DMS153 treated with DMSO at 0.1 percent for 48 hours (cell line): ENCODE results near the gene NUP98.
A peak's percentile ranks its signal among the peaks of the same experiment; 100 is the strongest.

Experiments used
- DNase-seq: peaks from one replicate; lab custom pipeline; 2025; ENCODE audit not compliant: unreplicated experiment; lab: John Stamatoyannopoulos, UW

Gene NUP98

DNA sequence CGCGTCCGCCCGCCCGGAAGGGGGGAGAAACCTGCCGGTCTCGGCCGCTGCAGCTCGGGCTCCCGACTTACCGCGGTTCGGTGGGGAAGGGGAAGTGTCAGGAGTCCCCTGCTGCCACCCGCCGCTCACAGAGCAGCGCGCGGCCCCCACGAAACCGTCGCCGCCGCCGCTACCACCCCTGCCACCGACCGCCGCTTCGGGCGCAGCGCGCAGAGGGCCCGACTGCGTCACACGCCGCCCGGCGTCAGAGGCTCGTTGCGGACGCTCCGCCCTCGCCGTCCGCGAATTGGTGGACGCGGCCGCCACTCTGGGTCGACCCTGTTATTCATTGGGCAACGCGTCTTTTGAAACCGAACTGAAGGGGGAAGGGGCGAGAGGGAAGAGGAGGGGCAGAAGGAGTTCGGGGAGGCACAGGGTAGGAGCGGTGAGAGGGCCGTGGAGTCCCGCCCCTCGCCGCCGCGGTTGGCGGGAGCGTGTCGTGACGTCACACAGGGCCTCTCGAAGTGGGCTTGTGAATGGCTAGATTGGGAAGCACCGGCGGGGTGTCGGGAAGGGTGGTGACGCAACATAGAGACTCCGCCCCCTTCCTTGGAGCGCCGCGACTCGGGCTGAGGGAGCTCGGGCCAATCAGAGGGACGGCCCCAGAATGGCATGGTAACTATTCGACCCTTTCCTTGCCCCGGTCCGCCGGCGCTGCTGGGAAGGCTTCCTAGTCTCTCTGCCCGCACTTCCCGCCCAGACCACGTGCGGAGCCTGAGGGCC, at the start of gene NUP98:
Gene NUP98, minus strand, starts transcription at position 226 of the 762 bp plus-strand sequence. CDS start 15,437 bp downstream, outside the sequence.
- DNase-seq = peak; percentile 97

DNA sequence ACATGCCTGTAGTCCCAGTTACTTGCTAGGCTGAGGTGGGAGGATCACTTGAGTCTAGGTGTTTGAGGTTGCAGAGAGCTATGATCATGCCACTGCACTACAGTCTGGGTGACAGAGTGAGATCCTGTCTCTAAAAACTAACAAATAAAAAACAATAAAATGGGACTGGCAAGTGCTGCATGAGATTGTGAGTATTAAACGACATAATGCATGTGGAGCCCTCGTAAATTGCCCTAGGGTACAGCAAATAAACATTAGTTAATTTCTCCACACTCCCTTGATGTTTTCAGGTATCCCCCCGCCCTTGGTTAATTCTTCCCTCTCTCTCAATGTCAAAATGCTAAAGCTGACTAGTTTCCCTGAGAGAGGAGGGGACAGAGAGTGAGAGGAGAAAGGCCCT, 48.3 kb upstream of the NUP98 start:
- no peak for DNase-seq

DNA sequence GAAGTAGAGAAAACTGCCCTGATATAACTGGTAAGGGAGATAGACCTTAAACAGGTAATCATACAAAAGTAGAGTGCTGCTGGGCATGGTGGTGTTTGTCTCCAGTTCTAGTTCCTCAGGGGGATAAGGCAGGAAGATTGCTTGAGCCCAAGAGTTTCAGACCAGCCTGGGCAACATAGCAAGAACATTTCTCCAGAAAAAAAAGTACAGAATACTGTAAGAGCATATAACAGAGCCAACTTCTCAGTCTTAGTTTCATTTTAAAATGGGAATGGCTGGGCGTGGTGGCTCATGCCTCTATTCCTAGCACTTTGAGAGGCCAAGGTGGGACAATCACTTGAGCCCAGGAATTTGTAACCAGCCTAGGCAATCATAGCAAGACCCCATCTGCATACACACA, 47.9 kb upstream of the NUP98 start:
- DNase-seq = no peak

DNA sequence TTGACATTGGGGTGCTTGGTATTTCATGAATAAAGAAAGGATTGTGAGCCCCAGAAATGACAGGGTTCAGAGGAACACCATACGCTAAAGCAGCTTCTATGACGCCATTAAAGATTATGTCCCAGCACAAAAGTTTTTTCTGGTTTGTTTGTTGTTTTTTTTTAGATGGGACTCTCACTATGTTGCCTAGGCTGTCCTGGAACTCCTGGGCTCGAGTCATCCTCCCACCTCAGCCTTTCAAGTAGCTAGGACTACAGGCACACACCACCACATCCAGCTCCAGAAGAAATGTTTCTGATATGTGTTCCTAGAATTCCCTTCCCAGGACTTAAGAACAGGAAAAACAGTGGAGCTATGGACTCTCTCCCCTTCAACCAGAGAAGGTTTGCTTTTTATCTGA, 46.0 kb upstream of the NUP98 start:
- no peak for DNase-seq

DNA sequence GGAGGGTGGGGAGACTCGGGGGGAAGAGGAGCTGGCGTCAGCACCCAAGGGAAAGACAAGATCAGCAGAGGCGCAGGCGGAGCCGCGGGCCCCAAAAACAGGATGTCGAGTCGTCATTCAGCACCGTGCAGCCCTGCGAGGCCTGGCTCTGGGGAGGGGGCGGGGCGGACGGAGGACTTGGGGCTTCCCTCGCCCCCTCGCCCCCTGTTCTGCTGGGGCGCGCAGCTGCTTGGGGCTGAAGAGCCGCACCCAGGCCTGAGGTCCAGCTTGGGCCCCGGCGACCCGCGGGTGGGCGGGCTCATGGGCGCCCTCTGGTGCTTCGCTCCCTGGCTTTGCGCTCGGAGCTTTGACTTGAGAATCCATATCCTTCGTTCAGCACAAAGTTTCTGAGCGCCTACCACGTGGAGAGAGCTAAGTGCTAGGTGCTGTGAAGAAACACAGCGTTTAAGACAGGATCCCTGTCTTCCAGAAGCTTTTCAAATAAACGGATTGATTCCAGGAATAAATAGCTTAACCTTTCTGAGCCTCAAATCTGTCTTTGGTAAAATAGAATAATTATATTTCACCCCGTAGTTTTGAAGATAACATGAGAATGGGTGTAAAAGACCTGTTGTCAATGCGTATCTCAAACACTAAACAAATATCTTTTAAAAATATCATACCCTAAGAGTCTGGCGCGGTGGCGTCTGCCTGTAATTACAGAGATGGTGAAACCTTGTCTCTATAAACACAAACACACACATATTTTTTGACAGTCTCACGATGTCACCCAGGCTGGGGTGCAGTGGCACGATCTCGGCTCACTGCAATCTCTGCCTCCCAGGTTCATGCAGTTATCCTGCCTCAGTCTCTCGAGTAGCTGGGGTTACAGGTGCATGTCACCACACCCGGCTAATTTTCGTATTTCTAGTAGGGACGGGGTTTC, 44.3 kb upstream of the NUP98 start:
- peak; percentile 69 for DNase-seq

DNA sequence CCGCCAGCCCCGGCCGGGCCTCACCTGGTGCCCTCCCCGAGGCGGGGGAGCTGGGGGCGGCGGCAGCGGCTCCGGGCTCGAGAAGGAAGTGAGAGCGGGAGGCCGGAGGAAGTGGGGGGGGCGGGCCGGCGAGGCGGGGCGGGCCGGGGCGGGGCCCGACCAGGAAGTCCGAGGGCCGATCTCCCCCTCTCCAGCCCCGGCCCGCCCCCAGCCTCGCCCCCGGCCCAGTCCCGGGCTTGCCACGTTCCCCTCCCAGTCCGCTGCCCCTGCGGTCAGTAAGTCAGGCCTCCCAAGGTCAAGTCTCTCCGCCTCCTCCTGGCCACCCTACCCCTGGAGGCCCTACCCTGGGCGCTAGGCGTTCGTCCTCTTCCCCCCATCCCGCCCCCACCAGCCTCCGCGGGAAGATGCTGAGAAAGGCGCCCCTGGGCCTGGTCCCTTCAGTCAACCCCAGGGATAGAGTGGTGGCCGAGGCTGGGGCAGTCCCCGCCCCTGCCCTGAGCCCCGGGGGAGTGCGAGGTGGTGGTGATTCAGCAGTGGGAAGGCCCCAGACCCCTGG, 43.6 kb upstream of the NUP98 start, which contains the start of gene RHOG:
Gene RHOG, minus strand, starts transcription at position 90 of the 556 bp plus-strand sequence. CDS start 12,821 bp downstream, outside the sequence.
- no peak for DNase-seq

DNA sequence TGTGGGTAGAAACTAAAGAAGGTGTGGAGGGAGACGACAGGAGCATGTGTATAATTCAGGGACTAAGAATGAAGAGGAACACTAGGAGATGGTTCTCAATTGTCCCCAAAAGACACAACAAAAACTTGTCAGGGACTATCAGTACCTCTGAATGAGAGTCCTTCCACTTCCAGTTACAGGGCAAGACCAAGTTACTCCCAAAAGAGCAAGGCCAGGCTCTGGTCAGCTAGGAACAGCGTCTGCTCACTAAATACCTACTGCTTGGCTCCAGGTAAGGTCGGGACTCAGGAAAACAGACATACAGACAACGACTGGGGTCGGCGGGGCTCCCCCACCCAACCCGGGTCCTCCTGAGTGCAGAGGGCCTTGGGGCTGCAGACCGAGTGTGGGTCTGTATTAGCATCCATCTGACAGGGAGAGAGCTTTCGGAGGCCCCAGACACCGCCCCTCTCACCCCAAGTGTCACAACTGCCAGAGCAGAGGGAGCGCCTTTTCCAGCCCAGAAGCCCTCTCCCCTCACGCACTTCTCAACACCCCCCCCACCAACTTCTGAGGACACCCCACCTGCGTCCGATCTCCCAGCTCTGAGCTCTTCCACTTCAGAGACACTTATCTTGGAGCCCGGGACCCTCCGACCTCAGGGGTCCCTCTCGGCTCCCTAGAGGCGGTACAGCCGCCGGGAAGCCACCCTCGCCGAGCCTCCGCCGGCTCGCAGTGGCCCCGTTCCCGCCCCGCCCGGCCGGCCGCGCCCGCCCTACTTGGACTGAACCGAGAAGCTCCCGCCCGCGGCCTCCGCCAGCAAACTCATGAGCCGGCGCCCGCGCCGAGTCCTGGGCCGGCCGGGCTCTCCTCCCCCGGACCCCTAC, 42.9 kb upstream of the NUP98 start:
- DNase-seq = no peak

DNA sequence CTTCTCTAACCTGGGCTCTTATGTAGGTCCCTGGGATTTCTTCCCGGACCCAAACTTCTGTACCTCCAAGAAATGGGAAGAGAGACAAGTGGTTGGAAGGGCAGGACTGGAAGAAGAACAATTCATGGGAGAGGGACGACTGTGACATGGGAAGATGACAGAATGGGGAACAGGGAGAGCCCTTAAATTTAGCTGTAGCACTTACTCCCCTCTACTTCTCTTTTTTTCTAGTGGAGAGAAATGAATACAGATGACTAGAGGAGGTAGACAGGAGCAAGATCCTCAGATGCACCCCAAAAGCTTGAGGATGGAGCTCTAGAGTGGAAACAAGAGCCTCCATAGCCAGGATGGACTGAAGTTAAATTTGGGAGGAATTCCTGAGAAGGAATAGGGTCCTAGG, 41.1 kb upstream of the NUP98 start:
- no peak for DNase-seq

DNA sequence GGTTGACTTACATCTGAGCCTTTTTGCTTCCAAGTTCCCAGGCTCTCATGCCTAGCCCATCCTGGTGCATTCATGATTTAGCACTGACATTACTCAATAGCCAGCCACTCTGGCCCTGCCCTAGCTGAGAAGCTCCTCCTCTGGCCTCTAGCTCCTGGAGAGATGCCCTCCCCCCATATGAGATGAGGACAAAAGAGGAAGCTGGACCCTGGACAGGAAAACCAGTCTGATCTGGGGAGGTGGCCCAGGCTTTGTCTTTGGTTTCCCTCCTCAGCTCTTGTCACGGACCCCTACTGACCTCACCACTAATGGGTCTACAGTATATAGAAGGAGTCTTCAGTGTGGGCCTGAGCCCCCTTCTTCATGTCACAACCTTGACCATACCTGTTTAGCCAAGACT, 40.4 kb upstream of the NUP98 start:
- no peak for DNase-seq

DNA sequence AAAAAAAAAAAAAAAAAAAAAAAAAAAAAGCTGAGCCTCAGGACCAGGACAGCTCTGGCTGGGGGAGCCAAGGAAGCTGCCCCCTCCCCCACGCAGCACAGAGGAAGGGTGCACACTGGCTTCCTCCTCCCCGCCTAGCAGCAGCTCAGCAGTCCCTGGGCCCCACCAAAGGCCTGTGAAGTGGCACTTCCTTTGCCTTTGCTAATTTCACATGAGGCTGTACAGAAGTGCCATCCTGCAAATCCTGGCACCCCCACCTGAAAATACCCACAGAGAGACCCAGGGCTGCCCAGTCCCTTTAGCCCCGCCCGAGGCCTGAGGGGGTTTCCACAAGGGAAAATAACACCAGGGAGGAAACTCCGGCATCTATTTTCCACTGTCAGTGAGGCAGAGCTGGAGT, 39.5 kb upstream of the NUP98 start:
- no peak for DNase-seq

DNA sequence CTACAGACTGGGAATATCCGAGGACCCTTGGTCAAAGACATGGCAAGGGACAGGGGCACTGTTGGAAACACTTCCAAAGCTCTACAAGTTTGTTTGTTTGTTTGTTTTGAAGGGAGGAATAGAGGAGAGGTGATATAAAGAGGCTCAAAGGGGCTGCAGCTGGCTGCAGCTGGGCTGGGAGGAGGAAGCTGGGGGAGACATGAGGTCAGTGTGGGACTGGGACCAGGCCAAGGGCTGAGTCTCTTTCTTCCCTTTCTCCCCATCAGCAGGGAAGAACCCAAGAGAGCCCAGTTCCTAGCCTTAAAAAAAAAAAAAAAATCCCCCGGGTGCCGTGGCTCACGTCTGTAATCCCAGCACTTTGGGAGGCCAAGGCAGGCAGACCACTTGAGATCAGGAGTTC, 38.4 kb upstream of the NUP98 start:
- DNase-seq = no peak

DNA sequence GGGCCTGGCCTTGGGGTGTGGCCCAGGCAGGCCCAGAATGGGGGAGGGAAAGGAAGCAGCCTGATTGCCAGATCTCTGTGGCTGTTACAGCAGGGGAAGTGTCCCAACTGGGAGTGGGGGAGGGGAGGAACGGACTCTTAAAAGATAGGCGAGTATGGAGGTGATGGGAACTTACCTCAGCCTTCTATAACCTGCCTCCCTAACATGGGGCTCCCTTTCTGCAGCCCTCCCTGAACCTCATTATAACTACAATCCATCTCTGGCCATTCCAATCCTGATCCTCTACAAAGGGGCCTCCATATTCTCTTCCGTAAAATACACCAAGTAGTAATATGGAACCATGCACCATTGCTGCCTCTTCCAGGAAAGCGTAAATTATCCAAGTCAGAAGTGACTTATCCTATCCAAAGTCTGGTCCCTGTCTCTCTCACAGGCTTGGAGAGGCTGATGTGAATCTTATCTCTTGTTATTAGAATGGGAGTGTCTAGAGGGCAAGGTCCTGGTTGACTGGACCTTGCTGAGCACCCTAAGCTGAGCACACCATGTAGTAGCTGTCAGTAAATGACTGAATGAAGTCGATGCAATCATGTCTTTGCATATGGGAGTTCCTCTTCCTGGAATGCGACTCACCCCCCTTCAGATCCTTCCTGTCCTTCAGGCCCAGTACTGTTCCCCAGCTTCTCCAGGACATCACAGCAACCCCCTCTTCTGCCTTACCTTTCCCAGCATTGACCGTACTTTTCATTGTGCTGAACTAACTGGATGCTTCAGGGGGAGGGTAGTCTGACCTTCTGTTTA, 37.5 kb upstream of the NUP98 start:
- no peak for DNase-seq

DNA sequence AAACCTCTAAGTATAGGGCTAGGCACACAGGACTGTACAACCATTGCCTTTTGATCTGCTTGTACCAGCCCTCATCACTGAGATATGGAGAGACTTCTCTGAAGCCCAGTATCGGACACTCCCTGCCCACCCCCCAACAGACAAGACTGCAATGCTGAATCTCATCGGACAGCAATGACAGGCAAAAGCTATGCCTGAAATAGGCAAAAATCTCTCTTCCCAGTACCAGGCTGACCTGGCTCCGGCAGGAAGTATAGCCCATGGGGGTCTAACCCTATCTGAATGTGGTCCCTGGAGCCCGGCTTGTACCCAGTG, 37.0 kb upstream of the NUP98 start:
- DNase-seq = no peak

DNA sequence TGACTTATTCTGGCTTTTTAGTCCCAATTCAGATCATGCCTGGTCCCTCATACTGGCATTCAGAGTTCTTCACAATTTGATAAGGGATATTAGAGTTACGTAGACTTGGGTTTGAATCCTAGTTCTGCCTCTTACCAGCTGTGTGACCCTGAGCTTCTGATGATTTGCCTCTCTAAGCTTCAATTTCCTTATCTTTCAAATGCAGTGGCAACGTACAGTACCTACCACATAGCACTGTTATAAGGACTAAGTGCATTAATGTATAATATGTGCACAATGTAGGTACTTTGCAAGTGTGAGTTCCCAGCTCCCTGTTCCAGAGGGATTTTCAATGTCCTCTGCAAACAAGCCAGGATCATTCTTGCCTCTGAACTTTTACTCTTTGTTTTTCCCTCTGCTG, 36.1 kb upstream of the NUP98 start:
- DNase-seq = no peak

DNA sequence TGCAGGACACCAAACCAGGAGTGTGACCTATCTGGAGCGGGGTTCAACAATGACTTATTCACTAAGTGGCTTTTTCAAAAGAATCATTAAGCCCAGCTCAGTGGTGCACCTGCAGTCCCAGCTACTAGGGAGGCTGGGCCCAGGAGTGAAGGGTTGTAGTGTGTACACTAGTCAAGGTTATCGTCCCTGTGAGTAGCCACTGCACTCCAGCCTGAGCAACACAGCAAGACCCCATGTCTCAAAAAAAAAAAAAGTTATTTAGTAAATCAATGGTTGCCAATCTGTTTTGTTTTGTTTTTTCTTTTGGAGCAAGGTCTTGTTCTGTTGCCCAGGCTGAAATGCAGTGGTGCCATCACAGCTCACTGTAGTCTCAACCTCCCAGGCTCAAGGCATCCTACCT, 35.5 kb upstream of the NUP98 start:
- no peak for DNase-seq

DNA sequence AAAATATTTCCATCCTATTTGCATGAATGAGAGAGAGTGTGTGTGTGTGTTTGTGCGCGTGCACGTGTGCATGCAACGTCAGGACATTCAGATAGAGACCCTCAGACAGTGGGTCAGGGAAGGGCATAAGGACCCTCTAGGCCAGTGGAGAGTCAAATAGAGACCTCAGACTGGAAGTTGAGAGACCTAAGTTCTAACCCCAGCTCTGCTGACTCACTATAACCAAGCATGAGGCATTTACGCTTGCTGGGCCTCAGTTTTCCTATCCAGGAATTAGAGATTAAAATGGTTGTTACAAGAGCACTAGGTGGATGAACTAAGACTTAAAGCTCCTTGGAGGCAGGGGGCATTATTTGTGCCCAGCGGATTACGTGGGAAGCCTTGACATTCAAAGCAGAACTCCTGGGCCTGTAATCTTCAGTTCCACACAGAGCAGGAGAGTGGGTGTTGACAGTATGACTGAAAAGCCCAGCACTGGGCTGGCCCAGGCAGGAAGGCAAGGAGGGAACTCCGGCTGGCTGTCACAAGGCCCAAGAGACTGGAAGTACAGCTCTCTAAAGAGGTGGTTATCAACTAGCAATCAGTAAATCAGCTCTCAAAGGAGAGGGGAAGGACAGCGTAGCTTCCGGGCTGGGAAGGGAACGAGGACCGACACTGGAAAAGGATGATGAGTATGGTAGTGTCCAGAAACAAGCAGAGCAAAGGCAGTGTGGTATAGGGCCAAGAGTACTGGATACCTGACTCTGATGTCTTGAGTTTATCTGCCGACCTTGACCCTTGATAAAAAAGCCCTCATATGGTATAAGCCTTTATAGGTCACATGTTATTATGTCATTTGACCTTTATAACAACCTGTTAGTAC, 34.3 kb upstream of the NUP98 start:
- DNase-seq = no peak

DNA sequence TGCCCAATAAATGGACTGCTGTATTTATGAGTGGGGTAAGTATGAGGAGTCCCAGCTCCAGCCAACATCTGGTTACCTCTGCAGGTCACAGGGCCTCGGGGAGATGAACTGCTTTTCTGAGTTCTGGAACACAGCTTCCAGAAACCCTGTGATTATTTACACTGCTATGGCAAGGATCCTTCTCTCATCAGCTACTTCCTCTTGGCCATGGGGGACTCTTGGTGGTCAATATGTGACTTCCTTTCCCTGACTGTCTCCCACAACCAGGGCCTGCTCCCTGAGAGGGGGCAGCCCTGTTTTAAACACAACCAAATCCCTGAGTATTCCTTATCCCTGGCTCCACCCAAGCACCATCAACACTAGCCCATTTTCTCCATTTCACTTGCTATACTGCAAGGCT, 33.4 kb upstream of the NUP98 start:
- DNase-seq = no peak

DNA sequence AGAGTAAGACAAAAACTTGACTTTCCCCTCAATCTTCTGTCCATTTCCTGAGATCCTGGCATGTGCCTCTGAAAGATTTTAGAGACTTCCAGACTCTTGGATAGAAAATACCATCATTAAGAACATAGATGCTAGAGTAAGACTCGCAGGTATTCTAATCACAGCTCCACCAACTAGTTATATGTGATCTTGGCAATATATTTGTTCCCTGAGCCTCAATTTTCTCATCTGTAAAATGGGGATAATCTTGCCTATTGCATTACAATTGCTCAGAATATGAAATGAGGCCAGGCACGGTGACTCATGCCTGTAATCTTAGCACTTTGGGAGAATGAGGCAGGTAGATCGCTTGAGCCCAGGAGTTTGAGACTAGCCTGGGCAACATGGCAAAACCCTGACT, 32.7 kb upstream of the NUP98 start:
- DNase-seq = no peak

DNA sequence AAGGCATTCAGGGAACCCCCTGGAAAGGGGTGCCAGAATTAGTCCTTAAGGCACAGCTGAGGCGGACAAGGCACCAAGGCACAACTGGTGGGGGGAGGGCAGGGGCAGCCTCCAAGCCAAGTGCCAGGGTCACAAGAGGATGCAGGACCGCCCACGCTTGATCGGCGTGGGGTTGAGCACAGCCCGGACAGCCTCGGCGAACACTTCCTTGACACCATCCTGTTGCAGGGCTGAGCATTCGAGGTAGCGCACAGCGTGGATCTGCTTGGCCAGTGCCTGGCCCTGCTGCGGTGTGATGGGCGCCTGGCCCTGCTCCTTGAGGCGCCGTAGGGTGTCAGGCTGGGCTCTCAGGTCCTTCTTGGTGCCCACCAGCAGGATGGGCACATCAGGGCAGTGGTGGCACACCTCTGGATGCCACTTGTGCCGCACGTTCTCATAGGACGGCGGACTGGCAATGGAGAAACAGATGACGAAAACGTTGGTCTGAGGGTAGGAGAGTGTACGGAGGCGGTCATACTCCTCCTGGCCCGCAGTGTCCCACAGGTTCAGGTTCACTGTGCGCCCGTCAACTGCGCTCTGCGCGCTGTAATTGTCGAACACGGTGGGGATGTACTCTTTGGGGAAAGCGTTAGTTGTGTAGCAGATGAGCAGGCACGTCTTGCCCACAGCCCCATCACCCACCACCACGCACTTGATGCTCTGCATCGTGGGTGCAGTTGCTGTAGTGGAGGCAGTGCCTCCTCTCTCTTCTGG, 30.3 kb upstream of the NUP98 start:
- no peak for DNase-seq
